ENCODE measurements around the gene POMT2.
"Not testable (repeated sequence)": the region's sequence is repeated elsewhere in the genome, so short reads cannot be mapped to it uniquely, and the experiment has no call there.

The POMT2 gene

GRCh38 chr14:77296906-77297305 lies 23.8 kb downstream of the POMT2 start:
- DNase-seq (ENCODE audit: low spot score): no peak

- DNase-seq (ENCODE audit: low spot score): no peak
Observed at GRCh38 chr14:77296155-77296554, 24.5 kb downstream of the POMT2 start.

- DNase-seq (ENCODE audit: low spot score): no peak
Observed at GRCh38 chr14:77290705-77291104, 30.0 kb downstream of the POMT2 start.

- no peak for DNase-seq (ENCODE audit: low spot score)
Observed at GRCh38 chr14:77286576-77286975, 34.1 kb downstream of the POMT2 start.

DNA sequence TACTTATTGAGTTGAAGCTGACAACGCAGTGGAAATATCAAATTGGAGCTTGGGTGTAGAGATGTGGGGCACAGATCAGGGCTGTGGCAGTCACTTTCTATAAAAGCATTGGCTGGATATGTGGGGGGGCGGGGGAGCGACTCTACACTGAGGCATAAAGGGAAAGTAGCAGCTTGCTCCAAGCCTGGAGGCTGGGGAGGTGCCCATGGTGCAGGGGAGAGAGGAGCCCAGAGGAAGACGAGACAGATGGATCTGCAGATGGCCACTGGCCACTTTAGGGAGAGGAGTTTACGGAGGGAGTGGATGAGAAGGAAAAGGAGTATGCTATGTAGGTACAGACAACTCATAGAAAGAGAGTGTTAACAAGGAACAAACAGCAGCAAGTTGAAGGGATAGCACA lies 36.2 kb downstream of the POMT2 start:
- no peak for DNase-seq (ENCODE audit: low spot score)

DNA sequence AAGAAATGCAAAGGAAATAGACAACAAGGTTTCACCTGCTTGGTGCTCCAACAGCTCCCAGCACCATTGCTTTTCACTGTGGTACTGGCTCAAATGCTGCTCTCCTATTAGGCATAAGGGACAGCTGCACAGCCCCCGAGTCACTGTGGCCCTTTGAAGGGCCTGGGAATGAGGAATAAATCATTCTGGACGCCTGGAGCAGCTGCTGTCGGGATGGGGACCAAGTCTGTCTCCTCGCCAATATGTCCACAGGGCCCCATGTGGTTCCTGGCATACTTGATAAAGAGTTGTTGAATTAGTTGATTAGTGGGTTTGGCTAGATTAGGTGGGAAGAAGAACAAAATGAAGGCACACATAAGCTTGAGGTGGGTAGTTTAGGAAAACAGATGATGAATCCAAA lies 36.6 kb downstream of the POMT2 start:
- DNase-seq (ENCODE audit: low spot score): no peak

DNA sequence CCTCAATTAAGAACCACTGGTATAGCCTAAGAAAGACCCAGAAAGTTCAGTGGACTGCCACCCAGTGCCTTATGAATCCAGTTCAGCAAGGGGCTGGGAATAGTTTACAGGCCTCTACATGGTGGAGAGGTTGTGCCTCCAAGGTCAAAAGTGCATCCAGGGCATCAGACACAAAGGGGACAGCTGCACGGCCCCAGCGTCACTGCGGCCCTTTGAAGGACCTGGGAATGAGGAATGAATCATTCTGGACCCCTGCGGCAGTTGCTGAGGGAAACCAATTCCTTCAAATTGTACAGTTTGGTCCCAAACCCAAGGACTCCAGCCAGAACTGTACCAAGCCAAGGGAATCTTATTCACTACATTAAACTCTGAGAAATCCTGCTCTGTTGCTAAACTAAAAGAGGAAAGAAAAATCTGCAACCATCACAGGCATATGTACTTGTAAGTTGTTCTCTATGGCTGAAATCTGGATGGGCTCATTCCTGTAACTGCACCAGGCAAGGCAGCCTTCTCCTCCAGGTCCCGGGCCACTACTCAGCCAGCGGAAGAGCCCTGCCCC lies 38.8 kb downstream of the POMT2 start:
- no peak for DNase-seq (ENCODE audit: low spot score)

- not testable (repeated sequence) for DNase-seq (ENCODE audit: low spot score)
Observed at GRCh38 chr14:77280921-77281320, 39.8 kb downstream of the POMT2 start.

GRCh38 chr14:77279719-77280118 lies 41.0 kb downstream of the POMT2 start:
- no peak for DNase-seq (ENCODE audit: low spot score)

DNA sequence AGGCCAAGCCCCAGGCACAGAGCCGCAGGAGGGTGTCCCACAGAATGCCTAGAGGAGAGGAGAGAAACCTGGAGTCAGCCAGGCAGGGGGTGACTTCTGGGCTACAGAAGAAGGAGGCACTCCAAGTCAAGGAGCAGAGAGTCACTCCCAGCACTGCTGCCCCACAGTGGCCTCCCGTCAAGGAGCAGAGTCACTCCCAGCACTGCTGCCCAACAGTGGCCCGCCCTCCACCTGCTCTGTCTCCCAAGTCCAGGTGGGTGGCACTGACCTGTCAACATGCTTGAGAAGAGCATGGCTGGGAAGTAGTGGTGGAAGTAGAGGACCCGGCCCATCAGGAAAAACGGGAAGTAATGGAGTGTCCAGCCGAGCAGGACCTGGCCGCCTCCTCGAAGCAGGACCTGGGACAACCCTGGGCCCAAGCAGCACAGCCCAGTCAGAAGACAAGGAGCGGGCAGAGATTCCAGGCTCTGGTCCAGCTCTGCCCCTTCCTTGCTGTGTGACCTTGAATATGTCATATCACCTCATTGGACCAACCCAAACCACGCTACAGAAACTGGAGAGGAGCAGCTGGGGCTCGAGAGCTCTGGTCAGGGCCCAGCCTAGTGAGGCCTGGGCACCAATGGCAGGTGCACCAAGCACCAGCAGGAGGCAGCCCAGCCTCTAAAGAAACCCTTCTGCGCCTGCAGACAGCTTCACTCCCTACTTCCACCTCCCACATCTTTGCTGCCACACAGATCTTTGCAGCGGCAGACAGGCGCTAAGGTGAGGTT lies 42.0 kb downstream of the POMT2 start:
- DNase-seq (ENCODE audit: low spot score): no peak

DNA sequence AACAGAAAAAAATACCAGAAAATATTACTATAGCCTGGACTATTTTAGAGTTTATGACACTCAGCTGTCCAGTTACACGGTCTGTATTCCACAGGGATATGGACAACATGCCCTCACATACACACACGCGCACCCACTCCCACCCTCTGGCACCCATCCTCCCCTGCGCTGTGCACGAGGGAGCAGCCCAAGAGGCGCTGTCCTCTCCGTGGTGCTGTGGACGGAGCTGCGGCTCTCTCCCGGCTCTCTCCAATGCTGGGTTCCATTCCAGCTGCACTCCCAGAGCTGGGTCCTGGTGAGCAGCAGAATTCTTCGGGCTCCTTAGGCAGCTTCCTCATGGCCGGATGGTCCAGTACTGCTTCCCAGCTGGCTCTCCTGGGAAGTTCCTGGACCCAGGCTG lies 43.7 kb downstream of the POMT2 start:
- no peak for DNase-seq (ENCODE audit: low spot score)

DNA sequence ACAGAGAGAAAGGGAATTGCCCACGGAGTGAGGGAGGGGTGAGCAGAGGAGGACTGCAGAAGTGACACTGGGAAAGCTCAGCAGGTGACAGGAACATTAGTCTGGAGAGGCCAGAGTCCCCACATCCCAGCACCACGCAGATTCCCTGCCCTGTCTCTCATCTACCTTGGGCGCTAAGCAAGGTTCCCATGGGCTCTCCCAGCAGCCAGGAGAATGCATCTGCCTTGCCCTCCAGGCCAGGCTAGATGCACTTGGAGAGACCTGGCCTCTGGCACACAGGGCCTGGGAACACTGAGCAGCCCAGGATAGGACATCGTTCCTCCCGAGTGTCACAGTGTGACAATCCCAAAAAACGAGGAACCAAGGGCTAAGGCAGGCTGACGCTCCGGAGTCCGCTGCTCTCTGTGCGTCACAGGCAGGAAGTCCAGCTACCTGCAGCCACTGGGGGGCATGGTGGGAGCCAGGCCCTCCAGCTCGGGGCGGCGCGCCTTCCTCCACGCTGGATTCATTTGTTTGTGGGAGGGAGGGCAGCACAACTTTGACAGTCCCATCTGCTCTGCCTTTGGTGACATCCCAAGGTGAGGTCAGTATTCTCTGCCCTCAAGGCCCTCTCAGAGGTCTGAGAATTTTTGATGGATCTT lies 44.3 kb downstream of the POMT2 start:
- DNase-seq (ENCODE audit: low spot score): no peak

DNA sequence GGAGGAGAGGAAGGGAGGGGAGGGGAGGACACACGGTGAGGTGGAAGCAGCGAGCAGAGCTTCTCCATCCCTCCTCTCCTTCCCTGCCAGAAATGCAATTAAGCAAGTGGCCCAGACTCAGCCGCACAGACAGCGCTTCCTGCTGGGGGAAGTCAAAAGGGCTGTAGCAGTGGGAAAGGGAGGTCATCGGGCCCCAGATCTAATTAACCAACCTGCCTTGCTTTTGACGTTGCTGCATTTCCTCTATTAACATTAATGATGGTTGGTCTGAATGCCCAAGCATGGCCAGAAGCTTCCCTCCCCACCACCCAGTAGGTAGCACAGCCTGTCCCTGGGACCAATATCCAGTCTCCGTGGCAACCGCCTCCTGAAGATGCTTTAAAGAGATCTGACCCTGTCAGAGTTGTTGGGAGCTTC lies 45.1 kb downstream of the POMT2 start:
- DNase-seq (ENCODE audit: low spot score): no peak

GRCh38 chr14:77275041-77275580 lies 45.6 kb downstream of the POMT2 start:
- DNase-seq (ENCODE audit: low spot score): no peak

DNA sequence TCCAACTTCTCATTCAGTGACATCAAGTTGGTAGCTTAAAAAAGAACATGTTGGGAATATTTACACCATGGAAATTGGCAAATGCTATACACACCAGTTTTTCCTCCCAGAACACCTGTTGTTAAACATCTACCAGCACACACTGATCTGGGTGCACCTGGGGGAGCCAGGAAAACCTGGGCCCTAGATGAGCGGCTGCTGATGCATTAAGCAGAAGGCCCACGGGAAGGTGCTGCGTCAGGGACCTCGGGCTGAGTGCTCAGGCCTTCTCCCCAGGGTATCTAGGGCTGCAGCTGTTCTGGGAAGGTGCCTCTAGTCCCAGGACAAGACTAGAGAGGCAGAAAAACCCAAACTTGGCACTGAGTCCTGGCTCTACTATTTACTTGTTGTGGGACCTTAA lies 46.9 kb downstream of the POMT2 start:
- DNase-seq (ENCODE audit: low spot score): no peak

GRCh38 chr14:77272261-77272660 lies 48.4 kb downstream of the POMT2 start:
- DNase-seq (ENCODE audit: low spot score): no peak

GRCh38 chr14:77271113-77271710 lies 49.5 kb downstream of the POMT2 start, which contains the start of gene NGB:
Gene NGB (minus strand): TSS chr14:77271206. CDS start chr14:77270937, 269 bp downstream.
- DNase-seq (ENCODE audit: low spot score): no peak

GRCh38 chr14:77270361-77271112 lies 50.1 kb downstream of the POMT2 start:
- DNase-seq (ENCODE audit: low spot score): no peak

DNA sequence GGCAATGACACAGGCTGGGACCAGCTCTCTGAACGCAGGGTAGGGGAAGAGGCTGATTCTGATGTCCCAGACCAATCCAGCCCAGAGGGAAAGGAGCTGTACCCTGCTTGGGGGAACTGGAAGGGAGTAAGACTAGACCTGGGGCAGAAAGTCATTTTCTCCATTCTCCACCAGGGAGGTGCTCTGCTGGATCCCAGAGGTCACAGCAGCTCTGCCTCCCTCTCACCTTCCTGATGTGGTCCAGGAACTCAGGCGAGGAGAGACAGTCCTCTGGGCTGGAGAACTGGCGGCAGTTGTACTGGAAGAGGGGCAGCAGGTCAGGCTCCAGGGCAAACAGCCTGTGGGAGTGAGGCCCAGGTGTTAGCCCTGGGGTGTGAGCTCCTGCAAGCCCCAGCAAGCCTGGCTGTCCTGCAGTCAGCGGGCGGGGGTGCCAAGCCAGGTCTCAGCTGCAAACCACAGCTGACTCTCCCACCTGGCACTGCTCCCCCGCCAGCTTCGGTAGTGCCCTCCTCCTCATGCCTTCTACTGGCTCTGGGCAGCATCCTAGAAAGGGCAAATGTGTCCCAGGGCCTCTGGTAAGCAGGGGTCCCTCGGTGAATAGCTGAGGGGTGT lies 51.6 kb downstream of the POMT2 start:
- no peak for DNase-seq (ENCODE audit: low spot score)

DNA sequence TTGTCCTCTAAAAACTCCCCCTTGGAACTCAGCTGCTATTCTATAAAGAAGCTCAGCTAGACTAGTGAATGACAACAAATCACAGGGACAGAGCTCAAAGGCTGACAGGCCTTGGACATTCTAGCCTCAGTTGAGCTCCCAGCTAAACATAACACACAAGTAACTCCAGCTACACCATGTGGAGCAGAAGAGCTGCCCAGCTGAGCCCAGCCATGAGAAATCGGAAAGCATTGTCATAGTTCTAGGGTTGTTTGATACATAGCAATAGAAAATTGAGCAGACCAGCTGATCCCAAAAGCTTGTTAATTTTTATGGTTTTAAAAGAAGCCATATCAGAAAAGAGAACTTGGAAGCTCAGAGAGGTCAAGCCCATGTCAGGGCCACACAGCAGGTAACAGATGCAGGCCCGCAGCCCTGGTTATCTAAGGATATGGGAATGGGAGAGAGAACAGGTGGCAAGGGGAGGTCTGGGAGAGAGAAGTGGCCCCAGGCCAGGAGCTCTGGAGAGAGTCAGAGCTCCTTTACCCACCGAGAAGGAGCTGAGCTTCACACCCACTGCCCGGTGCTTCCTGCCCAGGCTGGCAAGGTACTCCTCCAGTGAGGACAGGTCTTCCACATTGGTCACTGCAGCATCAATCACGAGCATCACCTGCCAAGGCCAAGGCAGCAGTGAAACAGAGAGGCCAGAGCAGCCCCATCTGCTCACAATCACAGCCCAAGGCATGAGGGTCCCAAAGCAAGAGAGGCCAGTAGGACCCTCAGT lies 52.6 kb downstream of the POMT2 start:
- DNase-seq (ENCODE audit: low spot score): no peak

DNA sequence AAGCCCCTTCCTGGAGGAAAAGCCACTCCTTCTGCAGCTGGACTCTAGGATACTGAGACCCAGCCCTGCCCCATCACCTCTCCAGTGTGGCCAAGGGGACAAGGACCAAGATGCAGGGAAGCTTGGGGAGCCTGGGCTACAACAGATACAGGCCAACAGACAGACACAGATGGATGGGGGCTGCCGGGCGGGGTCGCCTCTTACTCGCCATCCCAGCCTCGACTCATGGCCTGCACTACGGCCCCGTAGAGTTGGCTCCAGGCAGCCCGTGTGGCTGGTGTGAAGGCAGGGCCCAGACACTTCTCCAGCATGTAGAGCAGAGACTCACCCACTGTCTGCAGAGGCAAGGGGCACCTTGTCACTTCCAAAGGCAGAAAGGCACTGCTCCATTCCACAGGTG lies 54.3 kb downstream of the POMT2 start:
- no peak for DNase-seq (ENCODE audit: low spot score)

Data from COLO829 (cell line).